IMR-90 (cell line): ENCODE results near the gene RPS6KL1. TPM values are rescaled to one million over a fixed set of nuclear protein-coding genes. Genes with fewer than 3 reads are reported as not detected.

Experiments
- ATAC-seq: fragments of 200-7000 bp; cut with Tn5 transposase; 2 replicates; pipeline ENCODE4 v1.9.1; 2020; ENCODE audit warnings: low read depth, mild to moderate bottlenecking, moderate library complexity
- BruUV-seq: library from RNA; stranded (reverse); fragments of 400-500 nt; replicated peaks from 2 replicates; lab custom pipeline; 2021; lab: Mats Ljungman, UMichigan
- CTCF ChIA-PET: fragments of 300-600 bp; formaldehyde crosslinking; extraction: SDS; loops from one replicate; lab custom pipeline; 2021; ENCODE audit warnings: antibody characterized with exemption; lab: Yijun Ruan, JAX
- POLR2A ChIA-PET: fragments of 300-600 bp; sonication (Branson Sonifier 250); formaldehyde crosslinking; loops from one replicate; lab custom pipeline; 2022; ENCODE audit warnings: antibody characterized with exemption; ENCODE audit not compliant: unreplicated experiment; lab: Charles Lee
- DNase-seq: peaks from one replicate; pipeline ENCODE4 v3.0.0; 2013
- H2AFZ ChIP-seq: replicated peaks from 2 replicates; pipeline ENCODE3; 2013; ENCODE audit warnings: low read length, mild to moderate bottlenecking; ENCODE audit not compliant: poor library complexity
- H2AK5ac ChIP-seq: 2 replicates; pipeline ENCODE4 v1.6.1; 2013; ENCODE audit warnings: low read depth, low read length, inconsistent platforms
- H2AK9ac ChIP-seq: replicated peaks from 2 replicates; pipeline ENCODE3; 2013; ENCODE audit warnings: mild to moderate bottlenecking, low read depth, low read length, moderate library complexity; ENCODE audit not compliant: poor library complexity
- H2BK120ac ChIP-seq: 2 replicates; pipeline ENCODE4 v1.6.1; 2013; ENCODE audit warnings: low read depth, low read length, inconsistent platforms
- H2BK15ac ChIP-seq: 3 replicates; pipeline ENCODE4 v1.6.1; 2013; ENCODE audit warnings: low read depth, low read length, inconsistent platforms
- H2BK20ac ChIP-seq: 2 replicates; pipeline ENCODE4 v1.6.1; 2013; ENCODE audit warnings: low read depth, mild to moderate bottlenecking, inconsistent platforms, low read length, moderate library complexity
- H2BK5ac ChIP-seq: 2 replicates; pipeline ENCODE4 v1.6.1; 2013; ENCODE audit warnings: mild to moderate bottlenecking, low read depth, low read length, inconsistent platforms; ENCODE audit not compliant: poor library complexity, severe bottlenecking
- H3K14ac ChIP-seq: replicated peaks from 2 replicates; pipeline ENCODE4 v1.6.1; 2013; ENCODE audit warnings: low read depth, low read length, inconsistent platforms
- H3K18ac ChIP-seq: 2 replicates; pipeline ENCODE4 v1.6.1; 2013; ENCODE audit warnings: low read depth, low read length, control low read depth
- H3K23ac ChIP-seq: 2 replicates; pipeline ENCODE4 v1.6.1; 2013; ENCODE audit warnings: low read depth, low read length, inconsistent platforms
- H3K27ac ChIP-seq: 2 replicates; pipeline ENCODE4 v1.5.1; 2013; ENCODE audit warnings: mild to moderate bottlenecking, control low read depth, low read length; ENCODE audit not compliant: insufficient read depth
- H3K27me3 ChIP-seq: 2 replicates; pipeline ENCODE4 v1.6.1; 2013; ENCODE audit warnings: low read length; ENCODE audit not compliant: control insufficient read depth, insufficient read depth
- H3K36me3 ChIP-seq: 2 replicates; pipeline ENCODE4 v1.6.1; 2013; ENCODE audit warnings: low read length, mixed read lengths; ENCODE audit not compliant: control insufficient read depth, insufficient read depth
- H3K4ac ChIP-seq: 2 replicates; pipeline ENCODE4 v1.6.1; 2013; ENCODE audit warnings: low read depth, low read length, inconsistent platforms
- H3K4me1 ChIP-seq: 2 replicates; pipeline ENCODE4 v1.6.1; 2013; ENCODE audit warnings: low read length, mixed read lengths; ENCODE audit not compliant: control insufficient read depth, insufficient read depth
- H3K4me2 ChIP-seq: 2 replicates; pipeline ENCODE4 v1.6.1; 2013; ENCODE audit warnings: low read depth, mild to moderate bottlenecking, control low read depth, low read length, moderate library complexity
- H3K4me3 ChIP-seq: 2 replicates; pipeline ENCODE4 v1.5.1; 2013; ENCODE audit warnings: low read depth, mild to moderate bottlenecking, control low read depth, low read length, moderate library complexity; ENCODE audit not compliant: insufficient read depth
- H3K56ac ChIP-seq: 2 replicates; pipeline ENCODE4 v1.6.1; 2013; ENCODE audit warnings: low read length, inconsistent platforms; ENCODE audit not compliant: insufficient read depth; ENCODE audit errors: extremely low read depth
- H3K79me1 ChIP-seq, 2 experiments: 2 replicates each; pipeline ENCODE4 v1.6.1; 2013; ENCODE audit warnings: low read length in 2 of 2, inconsistent platforms in 1 of 2, low read depth in 1 of 2
- H3K9ac ChIP-seq: 2 replicates; pipeline ENCODE4 v1.6.1; 2013; ENCODE audit warnings: low read depth, low read length, control low read depth
- H3K9me1 ChIP-seq: 2 replicates; pipeline ENCODE4 v1.6.1; 2013; ENCODE audit warnings: low read length, inconsistent platforms; ENCODE audit not compliant: insufficient read depth
- H3K9me3 ChIP-seq: 2 replicates; pipeline ENCODE4 v1.6.1; 2013; ENCODE audit warnings: low read length; ENCODE audit not compliant: control insufficient read depth, insufficient read depth
- H4K20me1 ChIP-seq: 2 replicates; pipeline ENCODE4 v1.6.1; 2013; ENCODE audit warnings: low read length, inconsistent platforms; ENCODE audit not compliant: insufficient read depth
- H4K5ac ChIP-seq: 2 replicates; pipeline ENCODE4 v1.6.1; 2013; ENCODE audit warnings: mild to moderate bottlenecking, low read depth, low read length, control low read depth
- H4K8ac ChIP-seq, 2 experiments: 2 replicates each; pipeline ENCODE4 v1.6.1; 2013; ENCODE audit warnings: low read depth in 2 of 2, low read length in 2 of 2, control low read depth in 1 of 2, inconsistent platforms in 1 of 2
- H4K91ac ChIP-seq: 2 replicates; pipeline ENCODE4 v1.6.1; 2013; ENCODE audit warnings: low read depth, low read length, inconsistent platforms; ENCODE audit not compliant: insufficient read depth
- BHLHE40 ChIP-seq: fragments of 150-350 bp; IDR thresholded peaks from 2 replicates; pipeline ENCODE4 v1.6.1; 2016; ENCODE audit warnings: mild to moderate bottlenecking, low read depth, low read length
- CEBPB ChIP-seq: IDR thresholded peaks from 2 replicates; pipeline ENCODE4 v1.6.1; 2012; ENCODE audit warnings: low read depth, low read length, improper control_type of control experiment
- CHD1 ChIP-seq: IDR thresholded peaks from 2 replicates; pipeline ENCODE4 v1.6.1; 2012; ENCODE audit warnings: low read depth, low read length, improper control_type of control experiment
- FOS ChIP-seq: fragments of 150-350 bp; IDR thresholded peaks from 2 replicates; pipeline ENCODE4 v1.6.1; 2016; ENCODE audit warnings: low read depth, low read length
- MAFK ChIP-seq: IDR thresholded peaks from 2 replicates; pipeline ENCODE4 v1.6.1; 2012; ENCODE audit warnings: low read depth, low read length, improper control_type of control experiment
- MAZ ChIP-seq: IDR thresholded peaks from 2 replicates; pipeline ENCODE4 v1.6.1; 2012; ENCODE audit warnings: low read depth, mild to moderate bottlenecking, low read length, improper control_type of control experiment, moderate library complexity, borderline replicate concordance
- MXI1 ChIP-seq: IDR thresholded peaks from 2 replicates; pipeline ENCODE4 v1.6.1; 2012; ENCODE audit warnings: low read depth, mild to moderate bottlenecking, low read length, moderate library complexity, borderline replicate concordance
- NFE2L2 ChIP-seq: fragments of 150-350 bp; IDR thresholded peaks from 2 replicates; pipeline ENCODE4 v1.6.1; 2016; ENCODE audit warnings: low read depth, mild to moderate bottlenecking, low read length
- POLR2A ChIP-seq: IDR thresholded peaks from 2 replicates; pipeline ENCODE4 v1.6.1; 2012; ENCODE audit warnings: mild to moderate bottlenecking, low read depth, low read length
- RAD21 ChIP-seq: IDR thresholded peaks from 2 replicates; pipeline ENCODE4 v1.6.1; 2012; ENCODE audit warnings: low read length, improper control_type of control experiment
- RCOR1 ChIP-seq: IDR thresholded peaks from 2 replicates; pipeline ENCODE4 v1.6.1; 2012; ENCODE audit warnings: mild to moderate bottlenecking, low read length, improper control_type of control experiment; ENCODE audit not compliant: insufficient replicate concordance
- RFX5 ChIP-seq: IDR thresholded peaks from 2 replicates; pipeline ENCODE4 v1.8.0; 2012; ENCODE audit warnings: low read depth, mild to moderate bottlenecking, low read length, moderate library complexity
- SMC3 ChIP-seq: fragments of 150-350 bp; IDR thresholded peaks from 2 replicates; pipeline ENCODE4 v1.6.1; 2016; ENCODE audit warnings: low read depth, mild to moderate bottlenecking, antibody characterized with exemption, low read length, moderate library complexity
- WGBS, 2 experiments: methylation state at CpG; one replicate each; pipeline versions ENCODE4 v1.1.5 to v1.1.7; 2013; ENCODE audit warnings: missing lambda C conversion rate in 2 of 2; ENCODE audit not compliant: insufficient read length in 1 of 2; ENCODE audit errors: extremely low coverage in 2 of 2; 5-methylcytosine and 5-hydroxymethylcytosine counted together
- dilution Hi-C: fragments of 300-500 bp; cut with HindIII; formaldehyde crosslinking; loops from one replicate; pipeline ENCODE4 v1.14.3; 2018; ENCODE audit warnings: low sequenced_read_pairs; ENCODE audit not compliant: unreplicated experiment
- in situ Hi-C: fragments of 300-500 bp; cut with MboI; formaldehyde crosslinking; loops from 3 replicates; pipeline ENCODE4 v1.14.3; 2019; ENCODE audit warnings: low sequenced_read_pairs, inconsistent platforms, mixed read lengths
- intact Hi-C: fragments of 100-400 bp; cut with micrococcal nuclease; formaldehyde crosslinking; loops from 2 replicates; pipeline ENCODE4 v1.10.0; 2022
- polyA plus RNA-seq, 3 experiments: library from polyadenylated mRNA; depleted of rRNA; stranded (reverse); fragments of >200 nt; gene quantifications; 2 replicates each; pipeline ENCODE4 v1.2.3, GENCODE V29; 2012; ENCODE audit warnings: low replicate concordance in 1 of 3
- total RNA-seq: library from RNA; depleted of rRNA; stranded (reverse); fragments of >200 nt; gene quantifications from 2 replicates; pipeline ENCODE4 v1.2.3, GENCODE V29; 2012
- TF ChIP-seq, protein P1 (sequence below): fragments of 150-350 bp; IDR thresholded peaks from 2 replicates; pipeline ENCODE4 v1.6.1; 2016; ENCODE audit warnings: low read depth, mild to moderate bottlenecking, low read length, moderate library complexity, borderline replicate concordance
- TF ChIP-seq, protein P2 (sequence below): conservative IDR thresholded peaks from 2 replicates; pipeline ENCODE4 v1.5.1; 2012; ENCODE audit warnings: mild to moderate bottlenecking, low read depth, low read length, improper control_type of control experiment
- TF ChIP-seq, protein P3 (sequence below): fragments of 150-350 bp; IDR thresholded peaks from 2 replicates; pipeline ENCODE4 v1.6.1; 2017; ENCODE audit warnings: mild to moderate bottlenecking, antibody characterized with exemption, low read length, low read depth

RPS6KL1 gene
- total and polyA plus RNA-seq, 2 of the 4 experiments (the other 2 are of a cell fraction): 0.72 to 1.7 TPM

DNA sequence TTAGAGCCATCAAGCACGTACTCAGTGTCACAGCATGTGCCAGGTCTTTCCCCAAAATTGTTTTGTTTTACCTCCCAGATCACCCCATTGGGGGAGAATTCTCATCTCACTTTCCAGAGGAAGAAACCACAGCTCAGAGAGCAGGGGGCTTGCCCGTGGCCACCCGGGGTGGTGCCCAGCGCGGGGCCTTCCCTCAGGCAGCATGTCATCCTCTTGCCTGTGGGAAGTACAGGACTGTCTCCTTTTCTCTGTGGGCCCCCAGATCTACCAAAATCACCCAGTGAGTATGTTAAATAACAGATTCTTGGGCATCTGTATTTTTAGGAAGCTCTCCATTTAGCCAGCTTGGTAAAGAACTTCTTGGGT lies 5.9 kb downstream of the RPS6KL1 start:
- intact Hi-C loops: no loop called here
- no peak overlapping the region for H3K27ac ChIP-seq
- BruUV-seq: no TSS peak
- H2AFZ ChIP-seq: no peak overlapping the region
- no peak overlapping the region for H4K8ac ChIP-seq
- H3K14ac ChIP-seq: no peak overlapping the region
- TF ChIP-seq CEBPB: no peak
- TF ChIP-seq CHD1: no peak
- no peak for TF ChIP-seq MXI1
- no peak for TF ChIP-seq POLR2A
- TF ChIP-seq, protein P1, sequence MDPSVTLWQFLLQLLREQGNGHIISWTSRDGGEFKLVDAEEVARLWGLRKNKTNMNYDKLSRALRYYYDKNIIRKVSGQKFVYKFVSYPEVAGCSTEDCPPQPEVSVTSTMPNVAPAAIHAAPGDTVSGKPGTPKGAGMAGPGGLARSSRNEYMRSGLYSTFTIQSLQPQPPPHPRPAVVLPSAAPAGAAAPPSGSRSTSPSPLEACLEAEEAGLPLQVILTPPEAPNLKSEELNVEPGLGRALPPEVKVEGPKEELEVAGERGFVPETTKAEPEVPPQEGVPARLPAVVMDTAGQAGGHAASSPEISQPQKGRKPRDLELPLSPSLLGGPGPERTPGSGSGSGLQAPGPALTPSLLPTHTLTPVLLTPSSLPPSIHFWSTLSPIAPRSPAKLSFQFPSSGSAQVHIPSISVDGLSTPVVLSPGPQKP: no peak
- no peak for TF ChIP-seq SMC3
- TF ChIP-seq RCOR1: no peak
- no peak for TF ChIP-seq RAD21
- TF ChIP-seq RFX5: no peak
- TF ChIP-seq, protein P2, sequence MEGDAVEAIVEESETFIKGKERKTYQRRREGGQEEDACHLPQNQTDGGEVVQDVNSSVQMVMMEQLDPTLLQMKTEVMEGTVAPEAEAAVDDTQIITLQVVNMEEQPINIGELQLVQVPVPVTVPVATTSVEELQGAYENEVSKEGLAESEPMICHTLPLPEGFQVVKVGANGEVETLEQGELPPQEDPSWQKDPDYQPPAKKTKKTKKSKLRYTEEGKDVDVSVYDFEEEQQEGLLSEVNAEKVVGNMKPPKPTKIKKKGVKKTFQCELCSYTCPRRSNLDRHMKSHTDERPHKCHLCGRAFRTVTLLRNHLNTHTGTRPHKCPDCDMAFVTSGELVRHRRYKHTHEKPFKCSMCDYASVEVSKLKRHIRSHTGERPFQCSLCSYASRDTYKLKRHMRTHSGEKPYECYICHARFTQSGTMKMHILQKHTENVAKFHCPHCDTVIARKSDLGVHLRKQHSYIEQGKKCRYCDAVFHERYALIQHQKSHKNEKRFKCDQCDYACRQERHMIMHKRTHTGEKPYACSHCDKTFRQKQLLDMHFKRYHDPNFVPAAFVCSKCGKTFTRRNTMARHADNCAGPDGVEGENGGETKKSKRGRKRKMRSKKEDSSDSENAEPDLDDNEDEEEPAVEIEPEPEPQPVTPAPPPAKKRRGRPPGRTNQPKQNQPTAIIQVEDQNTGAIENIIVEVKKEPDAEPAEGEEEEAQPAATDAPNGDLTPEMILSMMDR: no peak
- TF ChIP-seq NFE2L2: no peak
- no peak for TF ChIP-seq BHLHE40
- no peak for TF ChIP-seq MAFK
- TF ChIP-seq MAZ: no peak
- TF ChIP-seq FOS: no peak
- TF ChIP-seq, protein P3, sequence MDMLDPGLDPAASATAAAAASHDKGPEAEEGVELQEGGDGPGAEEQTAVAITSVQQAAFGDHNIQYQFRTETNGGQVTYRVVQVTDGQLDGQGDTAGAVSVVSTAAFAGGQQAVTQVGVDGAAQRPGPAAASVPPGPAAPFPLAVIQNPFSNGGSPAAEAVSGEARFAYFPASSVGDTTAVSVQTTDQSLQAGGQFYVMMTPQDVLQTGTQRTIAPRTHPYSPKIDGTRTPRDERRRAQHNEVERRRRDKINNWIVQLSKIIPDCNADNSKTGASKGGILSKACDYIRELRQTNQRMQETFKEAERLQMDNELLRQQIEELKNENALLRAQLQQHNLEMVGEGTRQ: no peak
- H3K9ac ChIP-seq: no peak overlapping the region
- DNase-seq (no peak), ATAC-seq (no peak)
- WGBS, 2 experiments: no CpG with 5 or more reads among the region's 5 CpGs
- no peak overlapping the region for H4K91ac ChIP-seq
- no peak overlapping the region for H3K56ac ChIP-seq
- dilution Hi-C loops: no loop called here
- H4K5ac ChIP-seq: no peak overlapping the region
- no peaks in the 10 kb centered on the region for H3K27me3 ChIP-seq
- no peak overlapping the region for H2BK20ac ChIP-seq
- no peaks in the 10 kb centered on the region for H3K36me3 ChIP-seq
- H2BK15ac ChIP-seq: no peak overlapping the region
- peaks cover 4% of the 10 kb centered on the region; the same call in 1 of the 2 replicates for H3K4me1 ChIP-seq
- POLR2A ChIA-PET: no interaction called here
- CTCF ChIA-PET: no interaction called here
- H2BK120ac ChIP-seq: no peak overlapping the region
- H3K4me2 ChIP-seq: no peak overlapping the region
- H2BK5ac ChIP-seq: no peak overlapping the region
- no peak overlapping the region for H3K4me3 ChIP-seq
- H3K79me1 ChIP-seq: no peaks in the 10 kb centered on the region
- H3K23ac ChIP-seq: no peak overlapping the region
- H2AK5ac ChIP-seq: no peak overlapping the region
- H4K20me1 ChIP-seq: no peaks in the 10 kb centered on the region
- no peaks in the 10 kb centered on the region for H3K9me3 ChIP-seq
- in situ Hi-C loops: loop anchor here (10.0 kb wide), 1 partner anchor 388 kb away; no protein-coding TSS in a partner anchor
- no peak overlapping the region for H3K4ac ChIP-seq
- H2AK9ac ChIP-seq: no peak overlapping the region
- H3K9me1 ChIP-seq: 0 out of 2 replicates have a peak, but pooled peaks cover 2% of the 10 kb centered on the region
- no peak overlapping the region for H3K18ac ChIP-seq
